Stimulated activated CD8-positive, alpha-beta memory T cell treated with anti-CD3 and anti-CD28 coated beads, Interleukin-15, amount 100 ng/mL, for 48 hours (primary cell): Measurements from ENCODE around the gene VWA8.

Experiments used
- DNase-seq, 2 donors: peaks; one replicate each; pipeline ENCODE4 v3.0.0-alpha.2; 2020; ENCODE audit warnings: low read depth in 2 of 2

Gene VWA8

DNA sequence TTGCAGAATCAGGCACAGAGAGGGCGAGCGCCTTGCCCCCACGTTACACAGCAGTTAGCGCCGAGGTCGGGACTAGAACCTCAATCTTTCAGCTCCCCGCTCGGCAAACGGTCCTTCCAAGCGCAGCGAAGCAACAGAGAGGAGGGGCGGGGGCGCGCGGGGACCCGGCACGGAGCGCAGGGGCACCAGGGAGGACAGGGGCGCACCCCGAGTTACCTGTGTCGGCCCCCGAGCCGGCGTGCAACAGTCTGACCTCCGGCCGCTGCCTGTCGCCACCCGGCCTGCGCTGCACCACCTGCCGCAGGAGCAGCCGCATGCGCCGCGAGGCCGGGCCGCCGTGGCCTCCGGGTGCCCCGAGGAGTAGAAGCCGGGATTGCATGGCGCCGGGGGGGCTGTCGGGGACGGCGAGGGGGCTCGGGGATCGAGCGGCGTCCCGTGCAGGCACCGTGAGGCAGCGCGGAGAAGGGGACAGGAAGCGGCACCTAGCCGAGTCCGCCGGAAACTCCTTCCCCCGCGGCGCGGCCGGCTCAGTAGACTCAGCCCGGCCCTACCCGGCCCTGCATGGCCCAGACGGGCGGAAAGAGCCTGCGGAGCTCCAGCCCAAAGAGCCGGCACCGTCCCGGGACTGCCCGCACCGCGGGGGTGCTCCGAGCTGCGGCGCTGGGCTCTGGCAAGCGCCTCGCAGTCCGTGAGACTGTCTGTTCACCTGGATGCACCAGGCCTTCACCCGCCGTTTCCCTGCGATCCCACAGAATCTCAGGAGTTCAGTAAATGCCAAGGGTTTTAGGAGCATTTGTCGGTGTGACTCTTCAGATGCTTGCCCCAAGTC, at the start of gene VWA8:
TSS of gene VWA8 (minus strand) at position 473 of the 829 bp plus-strand sequence. CDS start at position 379, 94 bp downstream.
- DNase-seq: peak; percentile 76 to 77

- DNase-seq: no peak
These were observed 48.1 kb upstream of the VWA8 start for GRCh38 chr13:42009057-42009456.

- no peak for DNase-seq
These were observed 46.9 kb upstream of the VWA8 start for GRCh38 chr13:42007844-42008243.

DNA sequence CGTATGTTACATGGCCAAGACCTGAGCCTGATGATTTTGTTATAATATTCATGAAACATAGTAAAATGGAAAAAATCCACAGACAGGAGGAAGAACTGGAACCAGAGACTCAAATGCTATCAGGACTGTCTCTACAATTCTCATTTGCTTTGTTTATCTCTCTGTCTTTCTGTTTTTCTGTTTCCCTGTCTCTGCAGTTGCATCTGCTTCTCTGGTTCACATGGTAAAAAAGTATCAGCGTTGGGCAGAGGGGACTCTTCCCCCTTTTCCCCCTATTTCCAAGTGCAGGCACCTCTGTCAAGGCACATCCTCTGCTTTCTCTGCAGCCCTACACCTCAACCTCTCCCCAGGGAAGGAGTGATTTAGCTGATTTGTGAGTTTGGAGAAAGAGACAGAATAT, 41.2 kb upstream of the VWA8 start:
- no peak for DNase-seq

- DNase-seq: no peak
These were observed 40.7 kb upstream of the VWA8 start for GRCh38 chr13:42001580-42001979.

DNA sequence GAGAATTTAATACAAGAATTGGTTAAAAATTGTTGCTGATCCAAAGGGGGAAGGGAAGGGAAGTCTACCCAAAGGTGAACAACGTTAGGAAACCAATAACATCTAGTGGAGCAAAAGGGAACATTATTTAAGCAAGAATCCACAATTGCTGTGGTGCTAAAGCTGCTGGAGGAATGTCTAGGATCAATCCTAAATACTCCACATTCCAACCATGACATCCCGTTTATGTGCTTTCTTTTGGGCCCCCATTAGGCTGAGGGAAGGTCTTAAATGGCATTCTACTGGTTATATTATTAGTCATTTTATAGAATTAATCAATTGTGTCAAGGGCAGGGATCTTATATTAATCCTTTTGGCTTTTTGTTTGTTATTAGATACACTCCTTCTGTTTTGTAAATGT, 39.9 kb upstream of the VWA8 start:
- no peak for DNase-seq

GRCh38 chr13:41997396-41997795, 36.5 kb upstream of the VWA8 start:
- no peak for DNase-seq

GRCh38 chr13:41995946-41996345, 35.0 kb upstream of the VWA8 start:
- DNase-seq: peak; percentile 32 to 50

GRCh38 chr13:41995336-41995735, 34.4 kb upstream of the VWA8 start:
- no peak for DNase-seq

DNA sequence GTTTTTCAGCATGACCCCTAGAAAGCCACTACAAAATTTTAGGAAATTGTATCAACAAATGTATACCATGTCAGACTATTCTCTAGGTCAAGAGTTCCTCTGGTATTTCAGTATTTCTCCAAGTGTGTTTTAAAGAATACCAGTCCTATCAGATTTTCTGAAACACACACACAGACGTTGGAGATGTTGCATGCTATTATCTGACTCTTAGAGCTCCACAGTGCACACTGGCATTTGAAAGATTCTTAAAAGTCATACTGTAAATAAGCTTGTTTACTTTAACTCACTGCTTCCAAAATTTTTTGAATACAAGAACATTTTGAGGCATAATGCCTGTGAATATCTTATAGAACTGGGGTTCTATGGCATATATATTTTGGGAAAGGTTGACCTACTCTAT, 33.8 kb upstream of the VWA8 start:
- no peak for DNase-seq

DNA sequence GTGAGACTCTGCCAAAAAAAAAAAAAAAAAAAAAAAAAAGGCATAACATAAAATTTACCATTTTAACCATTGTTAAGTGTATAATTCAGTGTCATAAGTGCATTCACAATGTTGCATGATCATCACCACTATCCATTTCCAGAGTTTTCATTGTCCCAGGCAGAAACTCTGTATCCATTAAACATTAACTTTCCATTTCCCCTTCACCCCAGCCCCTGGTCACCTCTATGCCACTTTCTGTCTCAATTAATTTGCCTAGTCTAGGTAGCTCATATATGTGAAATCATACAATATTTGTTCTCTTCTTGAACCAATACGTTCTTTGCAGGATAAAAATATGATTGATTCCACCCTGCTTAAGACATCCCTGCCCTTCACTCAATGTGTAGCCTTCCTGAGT, 31.0 kb upstream of the VWA8 start:
- no peak for DNase-seq

DNA sequence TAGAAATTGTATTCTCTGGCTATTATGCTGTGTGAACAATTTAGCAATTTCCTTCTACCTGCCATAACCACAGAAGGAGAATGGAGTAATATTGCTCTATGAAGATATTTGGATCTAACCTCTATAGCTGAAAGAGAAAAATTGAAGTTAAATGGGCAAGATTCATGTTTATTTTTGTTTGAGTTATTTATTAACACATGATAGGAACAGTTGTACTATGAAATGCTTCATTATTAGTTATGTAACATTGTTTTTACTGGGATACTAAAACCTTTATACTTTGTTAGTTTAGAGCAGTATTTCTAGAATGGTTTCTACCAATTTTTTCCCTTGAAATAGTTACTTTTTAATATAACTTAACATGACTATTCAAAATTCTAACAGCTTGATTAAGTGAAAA, 27.3 kb upstream of the VWA8 start:
- DNase-seq: no peak

- no peak for DNase-seq
These were observed 25.0 kb upstream of the VWA8 start for GRCh38 chr13:41985788-41986508.

DNA sequence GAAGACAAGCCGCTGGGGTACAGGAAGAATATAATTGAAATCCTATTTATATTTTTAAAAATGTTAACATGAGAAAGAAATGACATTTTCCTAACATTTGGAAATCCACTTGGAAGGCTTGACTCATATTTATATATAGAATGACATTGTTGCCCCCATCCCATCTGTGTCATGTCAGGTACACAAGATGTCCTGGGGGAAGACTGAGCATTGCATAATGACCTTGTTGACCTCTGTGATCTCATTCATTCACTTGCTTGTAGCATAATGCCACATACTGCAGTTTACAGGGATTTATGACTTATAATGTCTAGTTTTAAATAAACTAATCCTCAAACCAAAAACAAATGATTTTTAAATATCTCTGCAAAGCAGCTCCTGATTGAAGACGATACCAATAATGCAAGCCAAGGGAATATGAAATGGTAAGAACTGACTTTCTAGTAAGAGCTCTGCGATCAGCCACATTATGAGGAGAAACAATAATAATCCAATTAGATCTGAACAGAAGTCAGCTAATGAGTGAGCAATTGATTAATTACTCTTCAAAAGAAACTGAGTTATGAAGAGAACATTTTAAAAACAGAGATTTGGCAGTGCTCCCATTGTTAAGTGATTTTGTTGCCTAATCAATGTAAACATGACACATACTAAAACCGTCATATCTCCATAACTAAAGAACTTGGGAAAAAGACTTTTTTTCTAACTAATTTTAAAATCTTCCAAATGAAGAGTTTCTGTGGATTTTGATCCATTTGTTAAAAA, 21.2 kb upstream of the VWA8 start:
- no peak for DNase-seq

DNA sequence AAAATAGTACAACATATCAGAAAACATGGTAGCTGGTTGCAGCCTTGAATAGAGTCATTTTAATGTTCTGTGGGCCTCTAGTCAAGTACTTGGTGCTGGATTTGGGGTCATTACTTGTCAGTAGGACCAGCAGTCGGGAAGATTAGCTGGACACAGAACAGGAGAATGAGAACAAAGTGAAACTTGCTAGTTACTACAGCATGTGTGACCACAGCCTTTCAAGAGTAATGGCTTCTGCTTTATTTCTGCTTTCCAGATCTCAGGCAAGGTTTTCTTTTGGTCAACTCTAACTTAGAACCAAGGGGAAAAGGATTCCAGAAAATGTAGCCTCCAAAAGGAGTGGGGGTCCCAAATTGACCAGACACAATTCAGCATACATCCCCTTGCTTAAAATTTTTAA, 17.1 kb upstream of the VWA8 start:
- DNase-seq: no peak

- DNase-seq: no peak
These were observed 15.6 kb upstream of the VWA8 start for GRCh38 chr13:41976476-41976875.

- DNase-seq: no peak
These were observed 13.5 kb upstream of the VWA8 start for GRCh38 chr13:41974262-41974900.

GRCh38 chr13:41973247-41973741, 12.4 kb upstream of the VWA8 start:
- no peak for DNase-seq

GRCh38 chr13:41971848-41972247, 10.9 kb upstream of the VWA8 start:
- no peak for DNase-seq

DNA sequence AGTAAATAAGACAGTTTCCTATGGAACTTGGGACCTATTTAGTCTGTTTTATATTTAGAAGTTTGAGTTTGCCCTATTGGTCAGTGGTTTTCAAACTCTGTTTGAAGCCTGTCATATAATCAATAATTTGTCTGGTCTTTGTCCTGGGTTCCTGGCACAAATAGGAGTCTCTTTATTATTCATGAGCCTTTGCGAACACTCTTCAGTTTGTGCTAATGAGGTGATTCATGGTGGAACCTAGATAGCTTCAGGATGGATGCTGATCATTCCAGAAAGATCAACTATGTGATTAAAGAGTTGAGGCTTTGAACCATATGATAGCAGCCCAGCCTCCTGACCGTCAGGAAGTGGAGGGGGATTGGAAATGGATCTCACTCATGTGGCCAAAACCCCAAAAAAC, 10.0 kb upstream of the VWA8 start:
- DNase-seq: no peak

GRCh38 chr13:41970022-41970421, 9.1 kb upstream of the VWA8 start:
- no peak for DNase-seq

DNA sequence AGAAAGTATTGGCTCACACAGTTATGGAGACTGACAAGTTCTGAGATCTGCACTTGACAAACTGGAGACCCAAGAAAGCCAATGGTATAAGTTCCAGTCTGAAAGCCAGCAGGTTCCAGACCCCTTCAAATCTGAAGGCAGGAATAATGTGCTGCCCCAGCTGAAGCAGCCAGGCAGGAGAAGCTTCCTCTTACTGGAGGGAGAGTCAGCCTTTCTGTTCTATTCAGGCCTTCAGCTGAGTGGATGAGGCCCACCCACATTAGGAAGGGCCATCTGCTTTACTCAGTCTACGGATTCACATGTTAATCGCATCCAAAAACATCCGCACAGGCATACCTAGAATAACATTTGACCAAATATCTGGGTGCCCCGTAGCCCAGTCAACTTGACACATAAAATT, 8.2 kb upstream of the VWA8 start:
- no peak for DNase-seq
